H9 (cell line): ENCODE data around the gene STAT2. TPM values are rescaled to one million over a fixed set of nuclear protein-coding genes. Genes with fewer than 3 reads are reported as not detected.
A peak's percentile ranks its signal among the peaks of the same experiment; 100 is the strongest.

ENCODE experiments used
- DNase-seq: peaks from one replicate; pipeline ENCODE4 v3.0.0-alpha.2; 2017
- H2AFZ ChIP-seq: one replicate; pipeline ENCODE4 v1.6.1; 2013; ENCODE audit warnings: mild to moderate bottlenecking, low read length, control low read depth, moderate library complexity
- H2AK5ac ChIP-seq: 2 replicates; pipeline ENCODE4 v1.6.1; 2013; ENCODE audit warnings: low read length, control low read depth, mixed read lengths; ENCODE audit not compliant: insufficient read length
- H2BK120ac ChIP-seq: one replicate; pipeline ENCODE4 v1.6.1; 2013; ENCODE audit warnings: low read depth, mild to moderate bottlenecking, low read length, control low read depth, inconsistent platforms; ENCODE audit not compliant: poor library complexity, severe bottlenecking
- H2BK12ac ChIP-seq: 2 replicates; pipeline ENCODE4 v1.6.1; 2013; ENCODE audit warnings: low read length, control low read depth, mixed read lengths, low read depth; ENCODE audit not compliant: insufficient read length
- H2BK15ac ChIP-seq: 2 replicates; pipeline ENCODE4 v1.6.1; 2013; ENCODE audit warnings: low read depth, low read length, control low read depth
- H2BK20ac ChIP-seq: one replicate; pipeline ENCODE4 v1.6.1; 2013; ENCODE audit warnings: low read depth, mild to moderate bottlenecking, low read length, control low read depth, inconsistent platforms; ENCODE audit not compliant: poor library complexity, severe bottlenecking
- H2BK5ac ChIP-seq: 2 replicates; pipeline ENCODE4 v1.6.1; 2013; ENCODE audit warnings: low read length, control low read depth, mixed read lengths; ENCODE audit not compliant: insufficient read length
- H3K14ac ChIP-seq: 2 replicates; pipeline ENCODE4 v1.6.1; 2013; ENCODE audit warnings: low read length, control low read depth; ENCODE audit not compliant: insufficient read depth
- H3K18ac ChIP-seq: 2 replicates; pipeline ENCODE4 v1.6.1; 2013; ENCODE audit warnings: low read depth, mild to moderate bottlenecking, mixed read lengths, low read length, control low read depth; ENCODE audit not compliant: insufficient read length
- H3K23ac ChIP-seq: 2 replicates; pipeline ENCODE4 v1.6.1; 2013; ENCODE audit warnings: low read length, control low read depth, mixed read lengths, low read depth; ENCODE audit not compliant: insufficient read length
- H3K23me2 ChIP-seq: 2 replicates; pipeline ENCODE4 v1.6.1; 2013; ENCODE audit warnings: low read depth, mild to moderate bottlenecking, mixed read lengths, low read length, control low read depth; ENCODE audit not compliant: insufficient read length, poor library complexity, severe bottlenecking
- H3K27ac ChIP-seq: 2 replicates; pipeline ENCODE4 v1.5.1; 2013; ENCODE audit warnings: low read length, control low read depth, mixed read lengths, low read depth; ENCODE audit not compliant: insufficient read length
- H3K27me3 ChIP-seq: 2 replicates; pipeline ENCODE4 v1.6.1; 2013; ENCODE audit warnings: low read length, control low read depth, inconsistent platforms; ENCODE audit not compliant: insufficient read depth
- H3K4ac ChIP-seq: 2 replicates; pipeline ENCODE4 v1.6.1; 2013; ENCODE audit warnings: low read depth, mild to moderate bottlenecking, control low read depth, inconsistent platforms, low read length, moderate library complexity
- H3K4me1 ChIP-seq: 2 replicates; pipeline ENCODE4 v1.6.1; 2013; ENCODE audit warnings: low read length, control low read depth, inconsistent platforms; ENCODE audit not compliant: insufficient read depth
- H3K4me2 ChIP-seq: 2 replicates; pipeline ENCODE4 v1.6.1; 2013; ENCODE audit warnings: low read length, control low read depth, mixed read lengths; ENCODE audit not compliant: insufficient read length, insufficient read depth
- H3K56ac ChIP-seq: 2 replicates; pipeline ENCODE4 v1.6.1; 2013; ENCODE audit warnings: low read depth, mild to moderate bottlenecking, mixed read lengths, low read length, control low read depth; ENCODE audit not compliant: insufficient read length
- H3K79me1 ChIP-seq: 2 replicates; pipeline ENCODE4 v1.6.1; 2013; ENCODE audit warnings: low read depth, mild to moderate bottlenecking, moderate library complexity, low read length, control low read depth, inconsistent platforms; ENCODE audit not compliant: insufficient read depth, poor library complexity, severe bottlenecking
- H3K79me2 ChIP-seq: 2 replicates; pipeline ENCODE4 v1.6.1; 2013; ENCODE audit warnings: low read length, control low read depth, inconsistent platforms; ENCODE audit not compliant: insufficient read depth
- H3K9ac ChIP-seq: 2 replicates; pipeline ENCODE4 v1.6.1; 2013; ENCODE audit warnings: low read length, control low read depth, mixed read lengths; ENCODE audit not compliant: insufficient read length; ENCODE audit errors: extremely low read depth
- H3K9me3 ChIP-seq: one replicate; pipeline ENCODE4 v1.6.1; 2013; ENCODE audit warnings: low read depth, low read length, inconsistent platforms; ENCODE audit not compliant: control insufficient read depth
- H3T11ph ChIP-seq: one replicate; pipeline ENCODE4 v1.6.1; 2013; ENCODE audit warnings: mild to moderate bottlenecking, low read length, control low read depth, inconsistent platforms
- H4K20me1 ChIP-seq: one replicate; pipeline ENCODE4 v1.6.1; 2013; ENCODE audit not compliant: control insufficient read depth, insufficient read length, insufficient read depth
- H4K5ac ChIP-seq: 2 replicates; pipeline ENCODE4 v1.6.1; 2013; ENCODE audit warnings: low read depth, mild to moderate bottlenecking, mixed read lengths, low read length, control low read depth; ENCODE audit not compliant: insufficient read length
- H4K8ac ChIP-seq: replicated peaks from 2 replicates; pipeline ENCODE4 v1.6.1; 2013; ENCODE audit warnings: low read length, control low read depth, mixed read lengths, low read depth; ENCODE audit not compliant: insufficient read length
- H4K91ac ChIP-seq: 2 replicates; pipeline ENCODE4 v1.6.1; 2013; ENCODE audit warnings: low read depth, mild to moderate bottlenecking, moderate library complexity, mixed read lengths, low read length, control low read depth; ENCODE audit not compliant: insufficient read length
- H3K27ac Mint-ChIP-seq, 3 experiments: 2 replicates in 2 of 3; 3 replicates in 1 of 3; pipeline ENCODE4 v1.8.0; 2020 to 2021; ENCODE audit warnings: mixed read lengths in 3 of 3, mild to moderate bottlenecking in 1 of 3, moderate library complexity in 1 of 3
- H3K27me3 Mint-ChIP-seq: 2 replicates; pipeline ENCODE4 v1.8.0; 2021; ENCODE audit warnings: low read depth, mild to moderate bottlenecking, moderate library complexity, mixed read lengths
- H3K36me3 Mint-ChIP-seq, 3 experiments: 2 replicates in 2 of 3; 3 replicates in 1 of 3; pipeline ENCODE4 v1.8.0; 2020 to 2021; ENCODE audit warnings: low read depth in 3 of 3, mixed read lengths in 3 of 3; ENCODE audit not compliant: insufficient read depth in 1 of 3
- H3K4me1 Mint-ChIP-seq, 2 experiments: 2 replicates each; pipeline ENCODE4 v1.8.0; 2020; ENCODE audit warnings: mixed read lengths in 2 of 2
- H3K4me3 Mint-ChIP-seq, 2 experiments: 2 replicates in 1 of 2; 3 replicates in 1 of 2; pipeline ENCODE4 v1.8.0; 2020 to 2021; ENCODE audit warnings: mild to moderate bottlenecking in 2 of 2, mixed read lengths in 2 of 2, moderate library complexity in 1 of 2
- H3K9me3 Mint-ChIP-seq, 2 experiments: 2 replicates in 1 of 2; 3 replicates in 1 of 2; pipeline ENCODE4 v1.8.0; 2020; ENCODE audit warnings: mild to moderate bottlenecking in 2 of 2, mixed read lengths in 2 of 2, moderate library complexity in 1 of 2
- CTCF ChIP-seq: fragments of 200-600 bp; sonication (generic); conservative IDR thresholded peaks from 3 replicates; pipeline ENCODE4 v1.8.0; 2021; ENCODE audit warnings: antibody characterized with exemption, mild to moderate bottlenecking
- WGBS: extraction: QIAGEN DNeasy Blood & Tissue Kit; methylation state at CpG from one replicate; pipeline ENCODE4 v1.1.7; 2013; ENCODE audit warnings: missing lambda C conversion rate, low lambda C conversion rate, mixed read lengths; ENCODE audit not compliant: insufficient read length; ENCODE audit errors: extremely low coverage; 5-methylcytosine and 5-hydroxymethylcytosine counted together
- total RNA-seq: library from RNA; stranded (reverse); gene quantifications from 2 replicates; pipeline ENCODE4 v1.2.1, GENCODE V29; 2021

Gene STAT2
- total RNA-seq, 1 experiment from 2014 or later: 47.8 TPM

- H3K4me2 ChIP-seq: no peak overlapping the region
- peaks cover 7% of the 10 kb centered on the region for H3K79me1 ChIP-seq
- H2BK15ac ChIP-seq: no peak overlapping the region
- no peak overlapping the region for H3K56ac ChIP-seq
- H4K8ac ChIP-seq: no peak overlapping the region
- H4K91ac ChIP-seq: no peak overlapping the region
- no CpG with 5 or more reads among the region's 12 CpGs for WGBS
- no peaks in the 10 kb centered on the region for H3K9me3 ChIP-seq
- peaks cover 22 to 76% (median 39%) of the 10 kb centered on the region in 3 experiments; a peak in 6 of 7 replicates for H3K36me3 Mint-ChIP-seq
- no peak overlapping the region for H2AFZ ChIP-seq
- H2BK20ac ChIP-seq: no peak overlapping the region
- no peak for TF ChIP-seq CTCF
- H3K9ac ChIP-seq: no peak overlapping the region
- H2AK5ac ChIP-seq: no peak overlapping the region
- peaks cover 5 to 9% of the 10 kb centered on the region in 2 experiments; a peak in 2 of 4 replicates for H3K4me1 Mint-ChIP-seq
- no peak overlapping the region for H3K23ac ChIP-seq
- no peak overlapping the region for H3K14ac ChIP-seq
- H2BK12ac ChIP-seq: no peak overlapping the region
- peaks cover 6% of the 10 kb centered on the region for H3K23me2 ChIP-seq
- H3K27me3 Mint-ChIP-seq: no peaks in the 10 kb centered on the region
- no peaks in the 10 kb centered on the region for H3K4me1 ChIP-seq
- H2BK5ac ChIP-seq: no peak overlapping the region
- DNase-seq: no peak
- no peak overlapping the region for H3K27ac ChIP-seq
- H2BK120ac ChIP-seq: no peak overlapping the region
- H3K79me2 ChIP-seq: peaks cover 7% of the 10 kb centered on the region; the same call in 1 of the 2 replicates
- H3K9me3 Mint-ChIP-seq: no peaks in the 10 kb centered on the region
- no peak overlapping the region for H3T11ph ChIP-seq
- H3K27me3 ChIP-seq: no peaks in the 10 kb centered on the region
- no peaks in the 10 kb centered on the region for H4K20me1 ChIP-seq
- H3K4me3 Mint-ChIP-seq: no peak overlapping the region
- H3K4ac ChIP-seq: no peak overlapping the region
- peak overlapping the region in 1 of 3 experiments; percentile 75; a peak in 2 of 7 replicates for H3K27ac Mint-ChIP-seq
- H3K18ac ChIP-seq: no peak overlapping the region
- H4K5ac ChIP-seq: no peak overlapping the region
Observed at GRCh38 chr12:56311003-56311402, 48.9 kb downstream of the STAT2 start.
